ENCODE measurements around the gene C2orf76.

DNA sequence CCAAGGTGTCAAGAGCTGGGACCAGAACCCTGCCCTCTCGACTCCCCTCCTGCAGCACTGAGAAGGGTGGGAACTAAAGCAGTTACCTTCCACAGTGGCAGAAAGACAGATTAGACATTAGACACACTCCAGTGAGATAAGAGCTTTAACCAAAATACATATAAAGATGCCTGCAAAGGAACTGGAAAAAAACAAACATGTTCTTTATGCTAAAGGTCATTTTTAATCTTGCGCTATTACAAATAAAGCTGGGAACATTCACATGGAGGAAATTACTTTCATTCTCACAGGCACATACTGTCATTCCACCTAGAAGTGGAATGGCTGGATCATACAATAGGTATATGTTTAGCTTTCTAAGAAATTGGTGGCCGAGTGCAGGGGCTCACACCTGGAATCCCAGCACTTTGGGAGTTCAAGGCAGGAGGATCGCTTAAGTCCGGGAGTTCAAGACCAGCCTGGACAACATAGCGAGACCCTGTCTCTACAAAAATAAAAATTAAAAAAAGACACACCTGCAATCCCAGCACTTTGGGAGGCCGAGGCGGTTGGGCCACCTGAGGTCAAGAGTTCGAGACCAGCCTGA is 41.9 kb downstream of the C2orf76 start:
- TF ChIP-seq, protein P1, sequence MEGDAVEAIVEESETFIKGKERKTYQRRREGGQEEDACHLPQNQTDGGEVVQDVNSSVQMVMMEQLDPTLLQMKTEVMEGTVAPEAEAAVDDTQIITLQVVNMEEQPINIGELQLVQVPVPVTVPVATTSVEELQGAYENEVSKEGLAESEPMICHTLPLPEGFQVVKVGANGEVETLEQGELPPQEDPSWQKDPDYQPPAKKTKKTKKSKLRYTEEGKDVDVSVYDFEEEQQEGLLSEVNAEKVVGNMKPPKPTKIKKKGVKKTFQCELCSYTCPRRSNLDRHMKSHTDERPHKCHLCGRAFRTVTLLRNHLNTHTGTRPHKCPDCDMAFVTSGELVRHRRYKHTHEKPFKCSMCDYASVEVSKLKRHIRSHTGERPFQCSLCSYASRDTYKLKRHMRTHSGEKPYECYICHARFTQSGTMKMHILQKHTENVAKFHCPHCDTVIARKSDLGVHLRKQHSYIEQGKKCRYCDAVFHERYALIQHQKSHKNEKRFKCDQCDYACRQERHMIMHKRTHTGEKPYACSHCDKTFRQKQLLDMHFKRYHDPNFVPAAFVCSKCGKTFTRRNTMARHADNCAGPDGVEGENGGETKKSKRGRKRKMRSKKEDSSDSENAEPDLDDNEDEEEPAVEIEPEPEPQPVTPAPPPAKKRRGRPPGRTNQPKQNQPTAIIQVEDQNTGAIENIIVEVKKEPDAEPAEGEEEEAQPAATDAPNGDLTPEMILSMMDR (IDR thresholded peaks at IDR 0.05) = no peak
- TF ChIP-seq POLR2AphosphoS5 (IDR thresholded peaks at IDR 0.05) = no peak
